GM19438 (cell line): Measurements from ENCODE around the gene ILDR1.
"Not testable (repeated sequence)": the region's sequence is repeated elsewhere in the genome, so short reads cannot be mapped to it uniquely, and the experiment has no call there.

Source experiments
- ATAC-seq: cut with Tn5 transposase; IDR thresholded peaks from one replicate; pipeline ENCODE4 v1.9.1; 2021; ENCODE audit warnings: low read depth; ENCODE audit not compliant: unreplicated experiment

The ILDR1 gene

DNA sequence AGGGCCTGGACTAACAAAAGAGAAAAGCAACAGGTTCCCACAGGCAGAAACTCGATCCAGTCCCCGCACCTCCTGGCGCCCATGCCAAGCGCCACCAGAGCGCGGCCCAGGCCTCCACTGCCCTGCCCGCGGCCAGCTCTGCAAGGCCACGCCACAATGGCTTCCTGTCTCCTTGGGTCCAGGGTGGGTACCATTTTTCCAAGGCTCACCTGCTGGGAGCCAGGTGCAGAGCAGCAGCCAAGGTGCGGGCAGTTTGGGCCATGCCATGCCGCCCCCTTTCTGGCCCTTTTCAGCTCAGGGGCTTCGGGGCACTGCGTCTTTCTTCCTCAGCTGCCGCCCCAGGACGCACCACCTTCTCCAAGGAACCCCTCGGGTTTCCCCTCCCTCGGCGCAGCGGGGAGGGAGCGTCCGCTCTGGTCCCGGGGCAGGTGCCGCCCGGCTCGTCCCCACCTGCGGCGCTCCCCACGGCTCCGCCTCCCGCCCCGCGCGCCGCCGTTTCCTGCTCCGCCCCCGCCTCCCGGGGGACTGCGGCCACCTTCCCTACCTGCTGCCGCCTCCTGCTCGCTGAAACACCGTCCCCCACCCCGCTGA is at the start of gene ILDR1:
ILDR1 (minus strand) TSS at position 437 of the 591 bp plus-strand sequence; CDS start at position 267, 170 bp downstream.
- peak; percentile 56 for ATAC-seq

DNA sequence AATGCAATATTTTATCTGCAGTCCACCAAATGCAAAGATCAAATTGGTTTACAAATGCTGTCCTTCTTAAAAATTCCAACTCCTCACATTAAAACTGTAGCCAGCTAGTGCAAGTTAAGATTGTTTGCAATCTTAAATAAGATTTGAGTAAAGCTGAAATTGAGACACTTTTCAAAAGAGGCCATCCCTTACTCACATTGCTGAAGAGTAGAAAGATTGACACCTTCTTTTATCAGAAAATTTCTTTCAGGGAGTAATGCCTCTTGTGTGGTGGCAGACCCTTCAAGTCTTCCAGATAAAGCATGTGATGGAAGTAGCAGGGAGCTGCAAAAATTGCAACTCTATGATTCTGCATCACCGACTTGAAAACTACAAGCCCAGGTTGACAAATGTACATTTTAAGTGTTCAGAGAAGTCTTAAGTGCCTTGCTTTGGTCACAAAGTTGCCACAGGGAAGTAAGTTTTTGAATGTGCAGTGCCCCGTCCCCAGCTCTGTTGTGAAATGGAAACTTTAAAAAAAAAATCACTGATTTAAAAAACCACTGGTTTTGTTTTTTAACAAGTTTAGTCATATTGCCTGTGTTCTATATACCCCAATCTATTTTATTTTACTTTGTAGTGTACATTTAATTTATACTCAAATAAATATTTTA is 45.7 kb upstream of the ILDR1 start:
- ATAC-seq: no peak

DNA sequence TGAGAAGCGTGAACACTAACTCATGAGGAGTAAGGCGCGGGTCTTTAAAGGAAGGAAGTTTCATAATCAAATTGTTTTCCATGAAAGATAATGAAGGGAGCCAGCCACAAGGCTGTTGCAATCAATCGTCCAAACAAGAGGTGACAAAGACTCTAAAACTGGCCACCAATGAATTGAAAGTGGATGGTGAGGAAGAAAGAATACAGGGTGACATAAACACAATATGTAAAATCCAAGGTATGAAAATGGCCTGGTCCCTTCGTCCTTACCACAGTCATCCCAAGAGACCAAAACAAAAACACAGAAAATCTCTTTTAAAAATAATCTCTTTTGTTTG is 45.1 kb upstream of the ILDR1 start:
- no peak for ATAC-seq

DNA sequence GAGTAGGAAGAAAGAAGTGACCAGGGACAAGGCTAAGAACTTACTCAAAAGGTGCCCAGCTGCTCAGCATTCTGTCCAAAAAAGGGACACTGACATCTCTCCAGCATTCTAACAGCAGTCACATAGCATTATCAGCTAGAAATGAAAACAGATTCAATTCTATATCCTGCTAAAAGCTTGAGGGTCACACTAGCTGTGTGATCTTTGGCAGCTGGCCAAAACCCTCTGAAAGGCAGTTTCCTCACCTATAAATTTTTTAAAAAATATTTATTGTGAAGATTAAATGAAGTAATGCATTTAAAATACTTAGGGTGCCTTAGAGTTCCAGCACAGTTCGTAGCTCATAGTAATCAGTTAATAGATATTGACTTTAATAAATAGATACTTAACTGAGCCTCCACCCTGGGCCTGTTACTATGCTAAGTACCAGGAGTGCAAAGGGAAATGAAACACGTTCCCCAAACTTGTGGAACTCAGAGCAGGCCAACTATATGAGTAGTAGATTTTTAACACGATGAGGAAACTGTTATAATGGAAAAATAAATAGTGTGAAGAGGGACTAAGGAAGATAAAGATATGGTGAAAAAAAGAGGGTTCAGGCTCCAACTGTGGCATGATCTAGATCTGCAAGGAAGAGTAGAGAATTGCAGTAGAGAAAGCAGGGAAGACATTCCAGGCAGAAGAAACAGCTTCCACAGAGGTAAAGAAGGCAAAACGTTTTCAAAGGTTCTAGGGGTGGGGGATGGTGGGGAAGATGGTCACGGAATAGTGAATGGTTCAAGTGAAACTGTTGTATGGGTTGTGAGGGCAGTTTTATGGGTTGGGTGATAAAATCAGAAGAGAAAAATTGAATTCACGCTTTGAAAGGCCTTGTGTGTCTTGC is 44.5 kb upstream of the ILDR1 start:
- no peak for ATAC-seq

DNA sequence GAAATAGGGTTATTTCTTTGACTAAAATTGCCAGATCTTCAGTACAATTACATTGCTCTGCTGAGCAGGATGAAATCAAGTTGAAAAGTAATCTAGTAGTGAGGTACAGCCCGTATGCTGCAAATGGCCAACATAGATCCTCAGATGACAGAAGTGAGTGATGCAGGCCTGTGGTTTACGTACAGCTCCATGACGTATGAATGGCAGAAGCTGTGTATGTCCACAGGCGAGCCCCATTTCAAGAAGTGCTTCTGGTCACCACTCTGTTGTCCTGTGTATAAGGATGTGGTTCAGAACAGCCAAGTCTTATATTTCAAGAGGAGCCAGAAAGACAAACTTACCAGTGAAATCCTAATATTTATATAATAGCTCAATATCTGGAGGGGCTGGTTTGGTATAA is 42.3 kb upstream of the ILDR1 start:
- no peak for ATAC-seq

DNA sequence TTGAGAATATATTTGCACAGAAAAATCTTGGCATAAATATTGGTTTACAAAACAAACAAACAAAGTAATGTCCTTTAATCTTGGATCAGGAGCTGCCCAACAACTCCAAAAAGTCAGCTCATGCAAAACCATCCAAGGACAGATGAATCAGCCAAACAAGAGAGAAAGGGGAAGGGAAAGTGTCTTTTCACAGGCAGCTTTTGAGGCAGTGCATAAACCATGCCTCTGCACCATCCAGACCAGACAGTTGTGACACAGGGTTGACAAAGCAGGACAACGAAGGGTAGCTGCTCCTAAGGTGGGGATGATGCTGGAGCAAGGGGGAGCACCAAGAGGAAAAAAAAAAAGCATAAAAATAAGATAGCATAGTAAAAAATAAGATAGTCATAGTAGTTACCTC is 41.9 kb upstream of the ILDR1 start:
- ATAC-seq: no peak

DNA sequence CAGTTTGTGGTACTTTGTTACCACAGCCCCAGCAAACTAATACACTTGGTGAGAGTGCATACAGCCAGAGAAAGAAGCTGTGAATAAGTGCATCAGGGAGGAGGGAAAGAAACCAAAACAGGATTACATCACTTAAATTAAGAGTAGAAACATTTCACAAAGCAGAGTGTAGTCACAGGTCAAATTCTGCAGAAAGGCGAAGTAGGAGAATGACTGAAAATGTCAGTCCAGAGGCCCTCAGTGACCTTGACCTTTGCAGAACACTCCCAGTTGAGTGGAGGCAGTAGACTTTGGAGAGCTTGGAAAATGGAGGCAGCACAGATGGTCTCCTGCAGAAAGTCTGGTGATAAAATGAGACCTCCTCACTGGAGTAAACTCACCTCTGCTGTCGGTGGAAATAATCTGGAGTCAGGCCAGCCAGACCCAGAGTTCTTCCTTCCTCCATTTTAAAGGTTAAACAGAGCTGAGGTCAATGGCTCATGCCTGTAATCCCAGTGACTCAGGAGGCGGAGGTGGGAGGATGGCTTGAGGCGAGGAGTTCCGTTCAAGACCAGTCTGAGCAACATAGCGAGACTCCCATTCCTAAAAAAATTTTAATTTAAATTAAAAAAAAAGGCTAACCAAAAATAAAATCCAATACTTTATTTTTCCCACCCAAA is 38.1 kb upstream of the ILDR1 start:
- no peak for ATAC-seq

DNA sequence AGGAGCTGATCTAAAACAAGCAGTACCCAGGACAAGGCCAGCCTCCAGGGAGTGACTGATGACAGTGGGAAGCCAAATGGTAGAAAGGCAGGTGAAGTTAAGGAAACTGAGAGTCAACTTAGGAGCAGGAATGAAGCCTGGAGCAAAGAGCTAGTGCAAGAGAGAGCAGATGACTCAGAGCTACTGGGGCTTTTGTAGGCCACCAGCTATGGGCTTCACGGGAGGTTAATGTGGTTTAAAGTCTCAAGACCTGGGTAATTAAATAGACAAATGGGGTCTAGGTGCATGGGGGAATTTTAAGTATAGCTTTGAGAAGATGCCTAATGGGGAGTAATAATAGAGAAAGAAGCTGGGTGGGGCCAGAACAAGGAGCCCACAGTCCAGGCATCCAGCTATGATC is 36.2 kb upstream of the ILDR1 start:
- no peak for ATAC-seq

DNA sequence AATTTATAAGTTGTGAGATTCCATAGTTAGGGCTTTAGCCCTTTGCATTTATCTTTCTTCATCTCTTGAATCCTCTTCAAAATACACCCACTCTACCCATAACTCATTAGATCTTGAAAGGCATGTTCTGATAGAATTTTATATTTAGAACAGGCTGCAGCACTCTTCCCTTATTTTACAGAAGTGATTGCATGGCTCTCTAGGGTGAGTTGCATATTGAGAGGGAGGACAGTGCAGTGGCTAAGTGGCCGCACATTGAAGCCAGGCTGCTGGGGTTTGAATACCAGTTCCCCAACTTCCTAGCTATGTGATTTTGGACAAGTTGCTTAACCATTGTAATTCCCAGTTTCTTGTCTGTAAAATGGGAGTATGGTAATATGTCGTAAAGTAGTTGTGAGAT is 35.6 kb upstream of the ILDR1 start:
- no peak for ATAC-seq

DNA sequence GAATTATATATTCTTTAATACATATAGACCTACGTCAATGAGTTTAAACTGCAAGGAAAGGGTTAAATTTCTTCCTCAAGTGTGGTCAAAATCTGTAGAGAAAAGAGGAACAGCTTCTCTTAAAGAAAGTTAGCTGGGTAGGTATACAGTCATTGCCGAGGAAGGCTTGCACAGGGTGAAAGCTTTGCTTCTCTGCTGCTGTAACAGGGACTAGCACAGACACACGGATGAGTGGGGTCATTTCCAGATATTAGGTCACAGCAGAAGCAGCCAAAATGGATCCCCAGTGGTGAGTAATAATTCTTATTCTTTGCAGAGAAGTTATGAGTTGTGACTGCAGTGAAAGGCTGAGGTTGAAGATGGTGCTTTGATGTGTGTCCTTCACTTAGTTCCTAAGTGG is 33.2 kb upstream of the ILDR1 start, which contains the start of gene CD86:
CD86 (plus strand) TSS at position 148 of the 400 bp plus-strand sequence; CDS start at position 276, 128 bp downstream.
- ATAC-seq: peak; percentile 81

DNA sequence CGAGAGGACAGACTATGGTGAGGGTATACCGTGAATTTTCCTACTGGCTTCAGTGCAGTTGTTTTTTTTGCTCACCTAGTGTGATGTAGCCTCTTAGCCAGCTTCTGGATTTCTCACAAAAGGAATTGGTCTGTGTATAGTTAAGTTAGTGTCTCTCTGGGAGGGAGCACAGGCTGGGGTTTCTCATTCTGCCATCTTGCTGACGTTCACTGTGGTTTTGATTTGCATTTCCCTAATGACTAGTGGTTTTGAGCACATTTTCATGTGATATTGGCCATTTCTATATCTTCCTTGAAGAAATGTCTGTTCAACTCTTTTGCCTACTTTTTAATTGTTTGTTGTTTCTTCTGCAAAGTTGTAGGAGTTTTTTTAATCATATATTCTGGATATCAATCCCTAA is 30.9 kb upstream of the ILDR1 start:
- no peak for ATAC-seq

DNA sequence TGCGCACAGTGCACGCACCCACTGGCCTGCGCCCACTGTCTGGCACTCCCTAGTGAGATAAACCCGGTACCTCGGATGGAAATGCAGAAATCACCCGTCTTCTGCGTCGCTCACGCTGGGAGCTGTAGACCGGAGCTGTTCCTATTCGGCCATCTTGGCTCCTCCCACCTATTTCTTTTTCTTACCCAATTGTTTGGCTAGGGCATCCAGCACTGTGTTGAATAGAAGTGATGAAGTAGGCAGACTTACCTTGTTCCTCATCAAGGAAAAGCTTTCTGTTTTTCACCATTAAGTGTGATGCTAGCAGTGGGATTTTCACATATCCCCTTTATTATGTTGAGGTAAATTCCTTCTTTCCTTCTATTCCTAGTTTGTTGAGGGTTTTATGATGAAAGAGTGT is 25.7 kb upstream of the ILDR1 start:
- ATAC-seq: not testable (repeated sequence)

DNA sequence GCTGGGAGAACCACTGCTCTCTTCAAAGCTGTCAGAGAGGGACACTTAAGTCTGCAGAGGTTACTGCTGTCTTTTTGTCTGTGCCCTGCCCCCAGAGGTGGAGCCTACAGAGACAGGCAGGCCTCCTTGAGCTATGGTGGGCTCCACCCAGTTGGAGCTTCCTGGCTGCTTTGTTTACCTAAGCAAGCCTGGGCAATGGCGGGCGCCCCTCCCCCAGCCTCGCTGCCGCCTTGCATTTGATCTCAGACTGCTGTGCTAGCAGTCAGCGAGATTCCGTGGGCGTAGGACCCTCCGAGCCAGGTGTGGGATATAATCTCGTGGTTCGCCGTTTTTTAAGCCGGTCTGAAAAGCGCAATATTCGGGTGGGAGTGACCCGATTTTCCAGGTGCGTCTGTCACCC is 25.2 kb upstream of the ILDR1 start:
- ATAC-seq: not testable (repeated sequence)

DNA sequence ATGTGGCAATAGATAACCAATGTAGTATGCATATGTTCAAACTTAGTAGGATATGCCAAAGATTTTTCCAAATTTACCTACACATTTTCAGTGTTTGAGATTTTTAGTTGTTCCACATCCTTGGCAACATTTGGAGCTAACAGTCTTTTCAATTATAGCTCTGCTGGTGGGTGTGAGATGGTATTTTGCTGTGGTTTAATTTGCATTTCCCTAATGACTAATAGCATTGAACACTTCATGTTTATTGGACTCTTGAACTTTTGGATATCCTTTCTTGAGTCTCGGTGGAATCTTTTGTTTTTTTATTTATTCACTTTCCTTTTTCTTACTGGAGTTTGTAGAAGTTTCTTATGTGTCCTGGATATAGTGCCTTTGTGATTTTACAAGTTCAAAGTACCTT is 11.0 kb upstream of the ILDR1 start:
- no peak for ATAC-seq

DNA sequence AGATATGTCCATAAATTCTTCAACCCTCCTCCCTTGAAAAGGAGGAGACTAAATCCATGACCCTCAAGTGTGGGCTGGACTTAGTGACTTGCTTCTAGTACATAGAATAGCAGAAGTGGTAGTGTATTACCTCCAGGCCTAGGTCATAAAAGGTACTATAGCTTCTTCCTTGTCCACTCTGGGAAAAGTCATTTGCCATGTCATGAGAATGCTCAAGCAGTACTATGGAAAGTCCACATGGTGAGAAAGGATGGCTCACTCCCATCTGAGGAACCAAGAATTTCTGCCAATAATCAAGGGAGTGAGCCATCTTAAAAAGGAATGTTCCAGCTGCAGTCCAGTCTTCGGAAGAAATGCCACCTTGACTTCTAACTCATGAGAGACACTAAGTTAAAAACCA is 10.5 kb upstream of the ILDR1 start:
- no peak for ATAC-seq

DNA sequence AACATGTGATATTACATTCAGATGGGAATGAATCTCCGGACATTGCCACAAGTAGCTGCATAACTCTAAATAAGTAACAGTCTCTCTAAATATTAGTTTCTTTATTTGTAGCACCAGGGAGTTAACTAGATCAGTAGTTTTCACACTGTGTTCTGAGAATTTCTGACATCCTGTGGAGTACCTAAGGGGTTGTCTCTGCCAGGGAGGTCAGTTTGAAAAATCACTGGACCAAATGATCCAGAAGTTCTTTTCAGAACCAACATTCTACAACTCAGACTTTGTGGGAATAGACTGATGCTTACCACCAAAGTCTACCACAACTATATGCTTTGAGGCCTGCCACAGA is 9.0 kb upstream of the ILDR1 start:
- ATAC-seq: peak; percentile 44

DNA sequence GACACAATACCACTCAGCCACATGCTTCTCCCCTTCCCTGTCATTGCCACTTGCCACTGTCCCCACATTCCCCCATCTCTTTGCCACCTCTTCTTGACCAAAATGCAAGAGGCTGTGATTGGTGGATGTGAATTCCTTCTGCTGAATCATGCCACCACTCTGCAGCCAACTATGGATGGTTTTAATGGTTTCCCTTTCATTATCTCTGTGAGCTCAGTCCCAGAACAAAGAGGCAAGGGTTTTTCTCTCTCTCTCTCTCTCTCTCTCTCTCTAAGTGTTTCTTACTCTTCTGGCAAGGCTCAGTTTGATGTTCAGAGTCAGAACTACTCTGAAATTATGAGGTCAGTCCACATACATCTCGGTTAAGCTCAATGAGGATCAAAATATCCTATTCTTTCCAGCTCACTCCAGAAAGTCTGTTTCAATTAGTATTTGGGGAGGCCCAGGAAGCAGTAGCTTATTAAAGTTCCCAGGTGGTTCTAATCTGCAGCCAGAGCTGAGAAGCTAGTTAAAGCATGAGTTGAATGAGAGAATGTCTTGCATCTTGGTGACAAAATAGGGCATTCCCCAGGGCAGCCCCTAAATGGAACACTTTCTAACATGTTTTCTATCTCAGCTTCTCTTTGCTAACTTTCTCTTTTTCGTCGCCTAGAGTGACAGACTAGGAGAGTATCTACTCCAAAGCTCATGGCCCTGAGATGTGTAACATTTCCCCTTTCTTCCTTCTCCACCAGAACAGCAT is 8.5 kb upstream of the ILDR1 start:
- peak; percentile 55 for ATAC-seq

DNA sequence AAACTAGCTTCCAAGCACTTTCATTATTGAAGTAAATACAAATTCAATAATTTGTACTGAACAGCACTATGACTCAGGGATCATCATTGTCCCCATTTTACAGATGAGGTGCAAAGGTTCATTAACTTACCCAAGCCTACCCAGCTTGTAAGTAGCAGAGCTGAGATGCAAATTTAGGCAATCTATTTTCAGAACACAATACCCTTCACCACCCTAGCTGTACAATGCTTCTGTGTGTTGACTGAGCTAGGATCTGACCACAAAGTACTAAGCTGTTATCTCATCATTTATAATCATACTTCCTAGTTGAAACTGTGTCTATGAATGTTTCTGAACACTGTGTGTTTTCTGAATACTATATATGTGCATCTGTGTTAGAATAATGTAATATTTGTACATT is 3.2 kb upstream of the ILDR1 start:
- peak; percentile 54 for ATAC-seq

DNA sequence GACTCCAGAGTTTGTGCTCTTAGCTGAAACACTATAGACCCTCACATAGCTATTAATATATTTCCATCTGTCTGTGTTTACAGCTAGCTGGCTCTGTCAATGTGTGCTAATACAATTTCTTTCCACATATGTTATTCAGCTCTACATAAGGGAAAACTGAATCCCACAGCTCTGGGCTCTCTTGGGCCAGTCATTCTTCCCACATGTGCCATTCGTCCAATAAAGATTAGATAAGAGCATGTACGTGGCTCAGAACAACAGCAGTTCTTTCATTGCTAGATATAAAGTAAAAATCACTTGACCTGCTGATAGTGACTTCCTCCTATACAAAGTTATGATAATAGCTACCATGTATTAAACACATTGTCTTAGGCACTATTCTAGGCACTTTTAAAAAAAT is 2.8 kb upstream of the ILDR1 start:
- no peak for ATAC-seq

DNA sequence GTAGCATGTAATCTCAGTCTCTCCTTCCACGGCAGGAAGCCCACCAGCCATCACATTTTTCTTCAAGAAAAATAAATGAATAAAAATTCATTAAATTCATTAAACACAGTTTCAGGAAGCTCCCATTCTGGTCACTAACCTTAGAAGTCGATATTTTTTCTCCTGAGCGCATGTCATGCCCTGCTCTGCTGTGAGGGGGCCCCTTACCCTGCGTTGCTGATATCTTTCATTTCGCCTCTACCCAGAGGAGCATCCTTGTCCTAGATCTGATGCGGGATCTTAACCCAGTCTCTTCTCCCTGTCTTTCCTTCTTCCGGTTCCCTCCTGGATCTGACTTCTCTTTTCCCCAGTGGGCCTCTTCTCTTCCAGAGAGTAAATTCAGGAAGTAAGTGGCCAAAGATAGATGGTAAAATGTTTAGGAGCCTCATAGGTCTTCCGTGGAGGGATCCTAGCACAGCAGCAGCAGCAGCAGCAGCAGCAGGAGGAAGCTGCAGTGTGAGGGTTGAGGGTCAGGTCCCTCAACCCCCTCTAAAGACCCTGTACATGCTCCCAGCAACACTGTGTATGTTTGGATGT is 1.4 kb upstream of the ILDR1 start:
- ATAC-seq: no peak
